Endodermal cell (in vitro differentiated cells): ENCODE data around the gene RASSF8. TPM values are rescaled to one million over a fixed set of nuclear protein-coding genes. Genes with fewer than 3 reads are reported as not detected.

ENCODE experiments used
- DNase-seq: peaks from one replicate; pipeline ENCODE4 v3.0.0-alpha.2; 2017
- H3K27ac ChIP-seq: 2 replicates; pipeline ENCODE4 v1.5.1; 2013; ENCODE audit warnings: mild to moderate bottlenecking, low read depth, low read length, moderate library complexity
- H3K27me3 ChIP-seq: 2 replicates; pipeline ENCODE4 v1.6.1; 2013; ENCODE audit warnings: mild to moderate bottlenecking, low read length, moderate library complexity; ENCODE audit not compliant: insufficient read depth, control insufficient read depth, poor library complexity, severe bottlenecking
- H3K36me3 ChIP-seq: 2 replicates; pipeline ENCODE4 v1.7.0; 2013; ENCODE audit warnings: mild to moderate bottlenecking, low read length, moderate library complexity; ENCODE audit not compliant: control insufficient read depth, insufficient read depth
- H3K4me1 ChIP-seq: one replicate; pipeline ENCODE4 v1.7.0; 2013; ENCODE audit warnings: low read length; ENCODE audit not compliant: control insufficient read depth, insufficient read depth
- H3K4me3 ChIP-seq: 2 replicates; pipeline ENCODE4 v1.5.1; 2013; ENCODE audit warnings: mild to moderate bottlenecking, low read length, moderate library complexity
- H3K9ac ChIP-seq: 2 replicates; pipeline ENCODE4 v1.6.1; 2013; ENCODE audit warnings: mild to moderate bottlenecking, low read length, moderate library complexity; ENCODE audit not compliant: poor library complexity, severe bottlenecking; ENCODE audit errors: extremely low read depth
- H3K9me3 ChIP-seq: 2 replicates; pipeline ENCODE4 v1.6.1; 2013; ENCODE audit warnings: mild to moderate bottlenecking, low read length, moderate library complexity; ENCODE audit not compliant: control insufficient read depth
- H3K27ac Mint-ChIP-seq: 2 replicates; pipeline ENCODE4 v1.8.0; 2020; ENCODE audit warnings: mixed read lengths
- H3K27me3 Mint-ChIP-seq: 2 replicates; pipeline ENCODE4 v1.8.0; 2021; ENCODE audit warnings: mild to moderate bottlenecking, mixed read lengths; ENCODE audit not compliant: insufficient read depth
- H3K36me3 Mint-ChIP-seq: 2 replicates; pipeline ENCODE4 v1.8.0; 2020; ENCODE audit warnings: low read depth, mixed read lengths
- H3K4me1 Mint-ChIP-seq: 2 replicates; pipeline ENCODE4 v1.8.0; 2020; ENCODE audit warnings: mixed read lengths
- H3K4me3 Mint-ChIP-seq: 2 replicates; pipeline ENCODE4 v1.8.0; 2020; ENCODE audit warnings: mild to moderate bottlenecking, moderate library complexity, mixed read lengths
- H3K9me3 Mint-ChIP-seq: 2 replicates; pipeline ENCODE4 v1.8.0; 2020; ENCODE audit warnings: mild to moderate bottlenecking, mixed read lengths
- CTCF ChIP-seq: fragments of 200-600 bp; sonication (generic); conservative IDR thresholded peaks from 2 replicates; pipeline ENCODE4 v1.5.0; 2021; ENCODE audit warnings: antibody characterized with exemption, mild to moderate bottlenecking
- WGBS, 2 experiments: methylation state at CpG; one replicate each; pipeline versions ENCODE4 v1.1.5 to v1.1.7; 2013; ENCODE audit warnings: missing lambda C conversion rate in 2 of 2, mixed read lengths in 1 of 2; ENCODE audit not compliant: insufficient coverage in 1 of 2, insufficient read length in 1 of 2; 5-methylcytosine and 5-hydroxymethylcytosine counted together
- total RNA-seq, 2 donors: library from RNA; stranded (reverse); fragmentation: NEBNext Ultra II Directional in 1 of 2; extraction: Animal tissue kit (Norgen Biotek cat#: 25700) in 1 of 2; gene quantifications; 2 replicates in 1 of 2; 3 replicates in 1 of 2; pipeline ENCODE4 v1.2.1, GENCODE V29; 2021

Gene RASSF8
- total RNA-seq, 2 donors from 2014 or later: 87.0 to 183 TPM

GRCh38 chr12:26069796-26070195, 111.3 kb downstream of the RASSF8 start:
- no peaks in the 10 kb centered on the region for H3K27me3 Mint-ChIP-seq
- DNase-seq: no peak
- Histone ChIP-seq H3K27ac (no peak overlapping the region), H3K4me3 (no peak overlapping the region), H3K9ac (no peak overlapping the region), H3K4me1 (peaks cover 10% of the 10 kb centered on the region), H3K36me3 (peaks cover 74% of the 10 kb centered on the region), H3K9me3 (no peaks in the 10 kb centered on the region), H3K27me3 (no peaks in the 10 kb centered on the region)
- no peak for TF ChIP-seq CTCF
- no peak overlapping the region for H3K27ac Mint-ChIP-seq
- peaks cover 34% of the 10 kb centered on the region for H3K4me1 Mint-ChIP-seq
- H3K36me3 Mint-ChIP-seq: peaks cover 43% of the 10 kb centered on the region
- H3K9me3 Mint-ChIP-seq: no peaks in the 10 kb centered on the region
- no peak overlapping the region for H3K4me3 Mint-ChIP-seq

DNA sequence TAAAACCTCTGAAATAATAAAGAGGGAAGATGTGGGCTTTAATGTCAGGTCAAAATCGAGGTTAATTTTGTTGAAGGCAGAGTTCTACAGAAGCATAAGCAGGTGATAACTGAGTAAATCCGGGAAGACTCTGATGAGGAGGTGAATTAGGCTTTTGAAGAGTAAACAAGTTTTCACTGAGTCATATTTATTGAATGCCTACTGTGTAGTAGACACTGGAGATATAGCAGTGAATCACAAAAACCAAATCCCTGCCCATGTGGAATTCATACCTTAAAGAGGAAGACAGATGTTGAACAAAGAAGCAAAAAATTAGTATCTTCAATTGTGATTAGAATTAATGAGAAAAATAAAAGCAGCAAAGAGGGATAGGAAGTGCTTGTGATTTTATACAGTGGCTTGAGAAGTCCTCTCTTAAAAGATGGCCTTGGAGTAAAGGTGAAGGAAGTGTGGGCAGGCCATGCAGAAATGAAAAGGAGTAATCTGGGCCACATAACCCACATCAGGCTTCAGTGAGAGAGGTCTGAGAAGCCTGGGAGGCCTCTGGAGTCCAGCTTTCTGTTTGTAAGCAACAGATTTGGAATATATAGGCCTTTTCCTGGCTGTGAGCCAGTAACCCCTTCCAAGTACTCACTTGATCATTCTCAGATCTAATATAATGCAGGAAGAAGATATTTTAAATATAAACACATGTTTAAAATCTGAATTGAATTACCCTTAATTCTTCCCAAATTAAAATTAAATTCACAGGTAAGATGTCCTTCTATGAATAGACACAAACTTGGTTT, 119.6 kb downstream of the RASSF8 start:
- Mint-ChIP-seq H3K27me3 (peaks cover 3% of the 10 kb centered on the region), H3K36me3 (peaks cover 49% of the 10 kb centered on the region), H3K9me3 (peaks cover 48% of the 10 kb centered on the region), H3K4me1 (peaks cover 5% of the 10 kb centered on the region), H3K4me3 (no peak overlapping the region), H3K27ac (no peak overlapping the region)
- no peak overlapping the region for H3K4me3 ChIP-seq
- no peak overlapping the region for H3K9ac ChIP-seq
- H3K27ac ChIP-seq: no peak overlapping the region
- DNase-seq: no peak
- H3K27me3 ChIP-seq: no peaks in the 10 kb centered on the region
- TF ChIP-seq CTCF: no peak
- H3K4me1 ChIP-seq: no peaks in the 10 kb centered on the region
- peaks cover 32% of the 10 kb centered on the region for H3K9me3 ChIP-seq
- WGBS, 2 experiments: 93 to 94% methylated on average over 2 of the region's 2 CpGs
- peaks cover 19% of the 10 kb centered on the region for H3K36me3 ChIP-seq

DNA sequence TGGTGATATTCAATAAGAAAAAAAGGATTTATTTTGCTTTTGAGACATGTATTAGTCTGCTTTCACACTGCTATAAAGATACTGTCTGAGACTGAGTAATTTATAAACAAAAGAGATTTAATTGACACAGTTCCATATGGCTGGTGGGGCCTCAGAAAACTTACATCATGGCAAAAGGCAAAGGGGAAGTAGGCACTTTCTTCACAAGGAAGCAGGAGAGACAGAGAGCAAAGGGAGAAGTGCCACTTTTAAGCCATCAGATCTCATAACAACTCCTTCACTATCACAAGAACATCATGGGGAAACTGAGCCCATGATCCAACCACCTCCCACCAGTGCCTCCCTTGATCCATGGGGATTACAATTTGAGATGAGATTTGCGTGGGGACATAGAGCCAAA, 122.4 kb downstream of the RASSF8 start:
- H3K27ac ChIP-seq: no peak overlapping the region
- peak overlapping the region; percentile 63 for H3K4me3 ChIP-seq
- TF ChIP-seq CTCF: no peak
- peaks cover 36% of the 10 kb centered on the region for H3K9me3 ChIP-seq
- 94% methylated on average over 1 of the region's 1 CpG; no CpG with 5 or more reads in 1 of the 2 experiments for WGBS, 2 experiments
- Mint-ChIP-seq H3K27me3 (peaks cover 3% of the 10 kb centered on the region), H3K36me3 (peaks cover 50% of the 10 kb centered on the region), H3K4me3 (no peak overlapping the region), H3K9me3 (peaks cover 60% of the 10 kb centered on the region), H3K27ac (no peak overlapping the region), H3K4me1 (peaks cover 5% of the 10 kb centered on the region)
- H3K27me3 ChIP-seq: no peaks in the 10 kb centered on the region
- H3K36me3 ChIP-seq: peaks cover 7% of the 10 kb centered on the region
- DNase-seq: no peak
- no peaks in the 10 kb centered on the region for H3K4me1 ChIP-seq
- no peak overlapping the region for H3K9ac ChIP-seq
